Measurements from ENCODE around the gene SERGEF.

DNA sequence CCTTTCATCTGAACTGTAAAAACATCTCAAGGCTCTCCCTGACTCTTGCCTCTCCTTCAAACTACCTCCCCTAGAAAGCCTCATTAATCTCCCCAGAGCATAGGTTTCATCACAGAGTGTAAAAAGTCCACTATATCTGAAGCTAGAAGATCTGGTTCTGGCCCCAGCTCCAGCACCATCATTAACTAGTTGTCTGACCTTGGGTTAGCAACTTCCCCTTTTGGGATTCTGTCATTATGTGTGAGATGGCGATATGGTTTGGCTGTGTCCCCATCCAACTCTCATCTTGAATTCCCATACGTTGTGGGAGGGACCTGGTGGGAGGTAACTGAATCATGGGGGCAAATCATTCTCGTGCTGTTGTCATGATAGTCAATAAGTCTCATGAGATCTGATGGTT is 181.0 kb downstream of the SERGEF start:
- TF ChIP-seq, protein P1, sequence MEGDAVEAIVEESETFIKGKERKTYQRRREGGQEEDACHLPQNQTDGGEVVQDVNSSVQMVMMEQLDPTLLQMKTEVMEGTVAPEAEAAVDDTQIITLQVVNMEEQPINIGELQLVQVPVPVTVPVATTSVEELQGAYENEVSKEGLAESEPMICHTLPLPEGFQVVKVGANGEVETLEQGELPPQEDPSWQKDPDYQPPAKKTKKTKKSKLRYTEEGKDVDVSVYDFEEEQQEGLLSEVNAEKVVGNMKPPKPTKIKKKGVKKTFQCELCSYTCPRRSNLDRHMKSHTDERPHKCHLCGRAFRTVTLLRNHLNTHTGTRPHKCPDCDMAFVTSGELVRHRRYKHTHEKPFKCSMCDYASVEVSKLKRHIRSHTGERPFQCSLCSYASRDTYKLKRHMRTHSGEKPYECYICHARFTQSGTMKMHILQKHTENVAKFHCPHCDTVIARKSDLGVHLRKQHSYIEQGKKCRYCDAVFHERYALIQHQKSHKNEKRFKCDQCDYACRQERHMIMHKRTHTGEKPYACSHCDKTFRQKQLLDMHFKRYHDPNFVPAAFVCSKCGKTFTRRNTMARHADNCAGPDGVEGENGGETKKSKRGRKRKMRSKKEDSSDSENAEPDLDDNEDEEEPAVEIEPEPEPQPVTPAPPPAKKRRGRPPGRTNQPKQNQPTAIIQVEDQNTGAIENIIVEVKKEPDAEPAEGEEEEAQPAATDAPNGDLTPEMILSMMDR (IDR thresholded peaks at IDR 0.05), result no peak
- TF ChIP-seq POLR2A (IDR thresholded peaks at IDR 0.05) (no peak), EP300 (IDR thresholded peaks at IDR 0.05) (no peak)

All from ovary (tissue), 3 donors.